OCI-LY3 (cell line): ENCODE data around the gene MYO3A.

Experiments used
- EZH2phosphoT487 ChIP-seq: fragments of 200-600 bp; shearing (Covaris generic); IDR thresholded peaks from 2 replicates; pipeline ENCODE4 v1.6.1; 2018; ENCODE audit warnings: antibody characterized with exemption, mixed run types, low read depth
- TF ChIP-seq, protein P1 (sequence below): fragments of 200-600, 300-600 bp; sonication (generic); IDR thresholded peaks from 2 replicates; pipeline ENCODE4 v1.5.1; 2014; ENCODE audit warnings: antibody characterized with exemption, low read length, low read depth

DNA sequence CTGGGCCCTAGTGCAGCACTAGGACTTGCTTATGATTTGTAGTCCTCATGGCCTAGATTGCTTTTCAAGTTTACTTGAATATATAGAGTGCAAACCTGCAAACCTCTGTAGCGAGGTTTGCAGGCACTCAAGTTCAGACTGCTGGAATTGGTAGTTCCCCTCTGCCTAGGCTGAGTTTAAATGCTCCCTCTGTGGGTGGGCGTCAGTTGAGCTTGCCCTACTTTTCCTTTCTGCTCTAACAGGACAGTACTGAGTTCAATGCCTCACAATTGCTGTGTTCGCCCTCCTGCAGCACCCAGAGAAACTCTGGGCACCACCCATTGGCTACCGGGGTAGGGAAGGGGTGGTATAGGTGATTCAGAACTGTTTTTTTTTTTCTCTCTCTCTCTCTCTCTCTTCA, 31.6 kb downstream of the MYO3A start:
- TF ChIP-seq, protein P1, sequence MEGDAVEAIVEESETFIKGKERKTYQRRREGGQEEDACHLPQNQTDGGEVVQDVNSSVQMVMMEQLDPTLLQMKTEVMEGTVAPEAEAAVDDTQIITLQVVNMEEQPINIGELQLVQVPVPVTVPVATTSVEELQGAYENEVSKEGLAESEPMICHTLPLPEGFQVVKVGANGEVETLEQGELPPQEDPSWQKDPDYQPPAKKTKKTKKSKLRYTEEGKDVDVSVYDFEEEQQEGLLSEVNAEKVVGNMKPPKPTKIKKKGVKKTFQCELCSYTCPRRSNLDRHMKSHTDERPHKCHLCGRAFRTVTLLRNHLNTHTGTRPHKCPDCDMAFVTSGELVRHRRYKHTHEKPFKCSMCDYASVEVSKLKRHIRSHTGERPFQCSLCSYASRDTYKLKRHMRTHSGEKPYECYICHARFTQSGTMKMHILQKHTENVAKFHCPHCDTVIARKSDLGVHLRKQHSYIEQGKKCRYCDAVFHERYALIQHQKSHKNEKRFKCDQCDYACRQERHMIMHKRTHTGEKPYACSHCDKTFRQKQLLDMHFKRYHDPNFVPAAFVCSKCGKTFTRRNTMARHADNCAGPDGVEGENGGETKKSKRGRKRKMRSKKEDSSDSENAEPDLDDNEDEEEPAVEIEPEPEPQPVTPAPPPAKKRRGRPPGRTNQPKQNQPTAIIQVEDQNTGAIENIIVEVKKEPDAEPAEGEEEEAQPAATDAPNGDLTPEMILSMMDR, result no peak
- no peak for TF ChIP-seq EZH2phosphoT487
